ENCODE results near the gene MYL5.
"Not testable (repeated sequence)": the region's sequence is repeated elsewhere in the genome, so short reads cannot be mapped to it uniquely, and the experiment has no call there.

MYL5 gene

GRCh38 chr4:730511-730910, 56.2 kb downstream of the MYL5 start:
- no peak for DNase-seq

- DNase-seq = not testable (repeated sequence)
Measured at GRCh38 chr4:730946-731904, 56.9 kb downstream of the MYL5 start.
